Body of pancreas (tissue), 4 donors: Measurements from ENCODE around the gene PRKRIP1. TPM values are rescaled to one million over a fixed set of nuclear protein-coding genes. Genes with fewer than 3 reads are reported as not detected.
A peak's percentile ranks its signal among the peaks of the same experiment; 100 is the strongest.
"Not testable (repeated sequence)": the region's sequence is repeated elsewhere in the genome, so short reads cannot be mapped to it uniquely, and the experiment has no call there.

Experiments used
- ATAC-seq: fragments of 150-250 bp; one replicate; pipeline ENCODE4 v1.9.1; 2016
- DNase-seq, 4 donors: peaks; one replicate each; pipeline ENCODE4 v3.0.0-alpha.2; 2019
- H3K27ac ChIP-seq, 4 donors: fragments of 200-600 bp; sonication (generic); 1 replicate in 3 of 4; 2 replicates in 1 of 4; pipeline versions ENCODE4 v1.5.1 to v1.6.1; 2016 to 2019; ENCODE audit warnings: mild to moderate bottlenecking in 1 of 4, mixed read lengths in 1 of 4, moderate library complexity in 1 of 4
- H3K27me3 ChIP-seq, 2 donors: fragments of 200-600 bp; sonication (generic); one replicate each; pipeline ENCODE4 v1.6.0; 2016; ENCODE audit warnings: mild to moderate bottlenecking in 1 of 2
- H3K36me3 ChIP-seq, 2 donors: fragments of 200-600 bp; sonication (generic); replicated peaks in 1 of 2; 2 replicates each; pipeline ENCODE4 v1.5.1; 2016; ENCODE audit warnings: low read depth in 2 of 2; ENCODE audit not compliant: insufficient read depth in 1 of 2
- H3K4me1 ChIP-seq: fragments of 200-600 bp; sonication (generic); one replicate; pipeline ENCODE4 v1.6.0; 2016
- H3K4me3 ChIP-seq, 2 donors: fragments of 200-600 bp; sonication (generic); 1 replicate in 1 of 2; 2 replicates in 1 of 2; pipeline ENCODE4 v1.5.1; 2016 to 2019
- H3K9me3 ChIP-seq, 3 donors: fragments of 200-600 bp; sonication (generic); 1 replicate in 2 of 3; 2 replicates in 1 of 3; pipeline ENCODE4 v1.5.1; 2016
- CTCF ChIP-seq, 7 experiments: fragments of 450-650 bp in 4 of 7; fragments of 200-600 bp in 3 of 7; sonication (generic) in 3 of 7; IDR thresholded peaks; one replicate each; pipeline ENCODE4 v1.5.1; 2016 to 2019; ENCODE audit warnings: antibody characterized with exemption in 7 of 7
- POLR2A ChIP-seq, 3 donors: fragments of 450-650 bp; IDR thresholded peaks; one replicate each; pipeline ENCODE4 v1.6.1; 2016; ENCODE audit warnings: antibody characterized with exemption in 3 of 3, mild to moderate bottlenecking in 2 of 3
- WGBS, 2 donors: methylation state at CpG; one replicate each; pipeline ENCODE4 v1.1.5; 2017; 5-methylcytosine and 5-hydroxymethylcytosine counted together
- intact Hi-C: fragments of 100-400 bp; cut with DNase I; formaldehyde crosslinking; loops from one replicate; pipeline ENCODE4 v1.15.1; 2023
- total RNA-seq, 2 donors: library from RNA; depleted of rRNA; stranded (reverse); fragments of >200 nt; gene quantifications; one replicate each; pipeline ENCODE4 v1.1.0, GENCODE V29; 2016

Gene PRKRIP1
- total RNA-seq, 2 donors from 2014 or later = 25.2 to 40.2 TPM

DNA sequence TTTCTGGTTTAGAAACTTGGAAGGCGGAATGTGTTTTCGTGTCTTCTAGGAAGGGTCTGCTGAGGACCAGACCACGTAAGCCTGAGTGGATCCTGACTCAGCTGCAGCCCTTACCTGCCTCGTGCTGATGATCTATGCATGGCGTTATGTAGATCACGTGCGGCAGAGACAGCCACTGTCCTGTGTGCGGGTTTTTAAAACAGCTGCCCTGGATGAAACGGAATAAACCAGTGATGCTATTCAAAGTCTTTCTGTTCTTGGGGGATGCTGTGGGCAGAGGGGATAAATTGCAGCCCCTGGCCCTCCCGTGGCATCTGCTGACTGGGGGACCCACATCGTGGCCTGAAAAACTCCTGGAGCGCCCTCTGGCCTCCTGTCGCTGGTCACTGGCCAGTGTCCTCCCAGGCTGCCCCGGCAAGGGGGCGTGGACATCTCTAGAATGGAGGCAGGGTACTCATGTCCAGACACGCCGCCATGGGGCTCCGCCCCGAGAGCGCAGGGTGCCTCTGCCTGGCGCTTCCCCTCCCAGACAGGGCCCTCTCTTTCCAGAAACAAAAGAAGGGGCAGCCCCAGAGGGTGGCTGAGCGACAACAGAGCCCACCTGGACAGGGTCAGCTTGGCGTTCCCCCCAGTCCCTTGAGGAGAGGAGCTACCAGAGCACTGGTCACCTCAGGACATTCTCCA is 55.4 kb downstream of the PRKRIP1 start:
- Histone ChIP-seq H3K36me3 (no peaks in the 10 kb centered on the region), H3K9me3 (no peaks in the 10 kb centered on the region), H3K4me3 (no peak overlapping the region), H3K27me3 (no peaks in the 10 kb centered on the region), H3K27ac (no peak overlapping the region), H3K4me1 (no peaks in the 10 kb centered on the region)
- intact Hi-C loops = no loop called here
- TF ChIP-seq CTCF (IDR thresholded peaks at IDR 0.05) (no peak), POLR2A (IDR thresholded peaks at IDR 0.05) (no peak)
- ATAC-seq (peak; percentile 25), DNase-seq (no peak)
- WGBS, 2 donors = 43 to 63% methylated on average over 11 to 23 of the region's 23 CpGs

- TF ChIP-seq CTCF (IDR thresholded peaks at IDR 0.05) (no peak), POLR2A (IDR thresholded peaks at IDR 0.05) (no peak)
- ATAC-seq (no peak), DNase-seq (no peak)
- Histone ChIP-seq H3K27me3 (no peaks in the 10 kb centered on the region), H3K36me3 (peaks cover 0 to 4% of the 10 kb centered on the region in 2 donors), H3K9me3 (no peaks in the 10 kb centered on the region), H3K27ac (no peak overlapping the region), H3K4me3 (no peak overlapping the region), H3K4me1 (no peaks in the 10 kb centered on the region)
- WGBS, 2 donors = 93 to 94% methylated on average over 5 to 6 of the region's 6 CpGs
- intact Hi-C loops = no loop called here
Measured at GRCh38 chr7:102452451-102452850, 56.3 kb downstream of the PRKRIP1 start.

DNA sequence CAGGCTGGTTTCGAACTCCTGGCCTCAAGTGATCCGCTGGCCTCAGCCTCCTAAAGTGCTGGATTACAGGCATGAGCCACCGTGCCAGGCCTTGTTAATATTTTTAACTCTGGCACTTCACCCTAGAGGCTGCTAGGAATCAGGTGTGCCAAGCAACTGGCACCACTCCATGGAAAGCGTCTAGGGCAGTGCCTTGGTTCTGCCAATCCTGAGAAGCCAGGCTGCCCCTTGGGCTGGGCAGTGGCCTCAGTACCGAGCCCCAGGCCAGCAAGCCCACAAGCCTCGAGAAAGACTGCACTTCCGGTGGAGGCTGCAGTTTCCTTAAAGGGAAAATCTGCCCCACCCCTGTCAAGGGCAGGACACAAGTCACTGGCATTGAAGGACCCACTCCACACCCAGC is 57.2 kb downstream of the PRKRIP1 start:
- WGBS, 2 donors = 72 to 100% methylated on average over 1 to 7 of the region's 7 CpGs
- Histone ChIP-seq H3K4me3 (no peak overlapping the region), H3K9me3 (no peaks in the 10 kb centered on the region), H3K36me3 (peaks cover 0 to 4% of the 10 kb centered on the region in 2 donors), H3K4me1 (no peaks in the 10 kb centered on the region), H3K27ac (no peak overlapping the region), H3K27me3 (no peaks in the 10 kb centered on the region)
- ATAC-seq (no peak), DNase-seq (no peak)
- TF ChIP-seq POLR2A (IDR thresholded peaks at IDR 0.05) = no peak
- no peak for TF ChIP-seq CTCF (IDR thresholded peaks at IDR 0.05)
- intact Hi-C loops = no loop called here

GRCh38 chr7:102454468-102454867 is 58.3 kb downstream of the PRKRIP1 start:
- WGBS, 2 donors = 40 to 59% methylated on average over 1 to 12 of the region's 12 CpGs
- DNase-seq (no peak), ATAC-seq (no peak)
- no peaks in the 10 kb centered on the region for H3K4me1 ChIP-seq
- H3K9me3 ChIP-seq = no peaks in the 10 kb centered on the region
- no peaks in the 10 kb centered on the region for H3K27me3 ChIP-seq
- H3K36me3 ChIP-seq = peaks cover 0 to 6% of the 10 kb centered on the region in 2 donors
- H3K4me3 ChIP-seq = no peak overlapping the region
- no peak overlapping the region for H3K27ac ChIP-seq
- intact Hi-C loops = no loop called here
- TF ChIP-seq POLR2A (IDR thresholded peaks at IDR 0.05) (no peak), CTCF (IDR thresholded peaks at IDR 0.05) (no peak)

- H3K9me3 ChIP-seq, ATAC-seq, H3K27me3 ChIP-seq, intact Hi-C loops, H3K27ac ChIP-seq, H3K36me3 ChIP-seq, H3K4me3 ChIP-seq, DNase-seq, H3K4me1 ChIP-seq: not testable (repeated sequence)
- 93 to 98% methylated on average over 10 of the region's 10 CpGs for WGBS, 2 donors
Measured at GRCh38 chr7:102454932-102455331, 58.8 kb downstream of the PRKRIP1 start.
